Mucosa of descending colon (tissue), 3 donors: ENCODE results near the gene SEPTIN12. TPM values are rescaled to one million over a fixed set of nuclear protein-coding genes. Genes with fewer than 3 reads are reported as not detected.

Experiments used
- ATAC-seq: fragments of 200-7000 bp; cut with Tn5 transposase; one replicate; pipeline ENCODE4 v1.9.1; 2020; ENCODE audit warnings: mild to moderate bottlenecking, moderate library complexity
- DNase-seq, 3 donors: peaks; one replicate each; pipeline ENCODE4 v3.0.0-alpha.2; 2020
- H3K36me3 ChIP-seq: fragments of 200-600 bp; one replicate; pipeline ENCODE4 v1.8.0; 2021; ENCODE audit warnings: low read depth, mild to moderate bottlenecking
- H3K4me1 ChIP-seq: fragments of 200-600 bp; one replicate; pipeline ENCODE4 v1.8.0; 2021; ENCODE audit warnings: low read depth, mild to moderate bottlenecking
- H3K4me3 ChIP-seq: fragments of 200-600 bp; one replicate; pipeline ENCODE4 v1.8.0; 2021; ENCODE audit warnings: mild to moderate bottlenecking
- H3K9me3 ChIP-seq: fragments of 200-600 bp; one replicate; pipeline ENCODE4 v1.8.0; 2021; ENCODE audit warnings: mild to moderate bottlenecking
- intact Hi-C, 2 donors: fragments of 100-400 bp; cut with DNase I in 1 of 2; cut with micrococcal nuclease in 1 of 2; formaldehyde crosslinking; loops; one replicate each; pipeline versions ENCODE4 v1.11.0 to v1.11.1; 2022; cut with DNase I, micrococcal nuclease
- total RNA-seq, 3 donors: library from RNA; stranded (reverse); fragmentation: NEBNext Ultra II Directional in 2 of 3; extraction: Animal tissue kit (Norgen Biotek cat#: 25700) in 2 of 3; gene quantifications; one replicate each; pipeline versions ENCODE4 v1.2.1 to v1.2.4, GENCODE V29; 2021 to 2023
- TF ChIP-seq, protein P1 (sequence below): fragments of 200-600 bp; IDR thresholded peaks from one replicate; pipeline ENCODE4 v1.8.0; 2022; ENCODE audit warnings: antibody characterized with exemption, mild to moderate bottlenecking
- donor health status: DM: no; HTN: no; CAD: no; lungs with moderate emphysema.
- donor health status: DM: no; HTN: no; CAD: no.
- donor health status: DM: no; HTN: yes; CAD: no.

The SEPTIN12 gene
- total RNA-seq, 3 donors from 2014 or later: 1.1 TPM; not detected in 2

- Histone ChIP-seq H3K9me3 (no peaks in the 10 kb centered on the region), H3K36me3 (no peaks in the 10 kb centered on the region), H3K4me1 (peaks cover 33% of the 10 kb centered on the region), H3K4me3 (no peak overlapping the region)
- ATAC-seq (no peak), DNase-seq (peak in 1 of 3 donors; percentile 48)
- intact Hi-C loops: no loop called here
- TF ChIP-seq, protein P1, sequence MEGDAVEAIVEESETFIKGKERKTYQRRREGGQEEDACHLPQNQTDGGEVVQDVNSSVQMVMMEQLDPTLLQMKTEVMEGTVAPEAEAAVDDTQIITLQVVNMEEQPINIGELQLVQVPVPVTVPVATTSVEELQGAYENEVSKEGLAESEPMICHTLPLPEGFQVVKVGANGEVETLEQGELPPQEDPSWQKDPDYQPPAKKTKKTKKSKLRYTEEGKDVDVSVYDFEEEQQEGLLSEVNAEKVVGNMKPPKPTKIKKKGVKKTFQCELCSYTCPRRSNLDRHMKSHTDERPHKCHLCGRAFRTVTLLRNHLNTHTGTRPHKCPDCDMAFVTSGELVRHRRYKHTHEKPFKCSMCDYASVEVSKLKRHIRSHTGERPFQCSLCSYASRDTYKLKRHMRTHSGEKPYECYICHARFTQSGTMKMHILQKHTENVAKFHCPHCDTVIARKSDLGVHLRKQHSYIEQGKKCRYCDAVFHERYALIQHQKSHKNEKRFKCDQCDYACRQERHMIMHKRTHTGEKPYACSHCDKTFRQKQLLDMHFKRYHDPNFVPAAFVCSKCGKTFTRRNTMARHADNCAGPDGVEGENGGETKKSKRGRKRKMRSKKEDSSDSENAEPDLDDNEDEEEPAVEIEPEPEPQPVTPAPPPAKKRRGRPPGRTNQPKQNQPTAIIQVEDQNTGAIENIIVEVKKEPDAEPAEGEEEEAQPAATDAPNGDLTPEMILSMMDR: no peak
Observed at GRCh38 chr16:4799171-4799855, 11.2 kb upstream of the SEPTIN12 start.

DNA sequence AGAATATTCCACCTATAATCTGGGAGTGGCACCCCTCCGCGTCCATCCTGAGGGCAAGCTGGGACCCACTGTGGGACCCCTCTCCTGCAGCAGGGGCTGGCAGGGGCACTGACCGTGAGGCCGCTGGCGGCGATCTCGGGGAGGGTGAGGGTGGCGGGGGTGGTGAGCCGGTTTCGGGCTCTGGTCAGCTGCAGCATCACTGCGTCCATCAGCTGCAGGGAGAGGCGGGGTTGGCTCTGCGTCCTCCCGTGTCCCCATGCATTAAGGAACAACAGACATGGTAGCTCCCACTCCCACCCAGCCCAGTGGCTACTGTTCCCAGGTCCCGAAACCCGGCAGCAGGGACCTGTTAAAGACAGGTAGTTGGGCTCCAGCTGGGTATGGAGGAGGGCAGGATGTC is 10.3 kb upstream of the SEPTIN12 start:
- Histone ChIP-seq H3K4me1 (peaks cover 30% of the 10 kb centered on the region), H3K9me3 (no peaks in the 10 kb centered on the region), H3K36me3 (no peaks in the 10 kb centered on the region), H3K4me3 (no peak overlapping the region)
- peak in 1 of 3 donors; percentile 55 for DNase-seq
- intact Hi-C loops: no loop called here
- no peak for ATAC-seq
- TF ChIP-seq, protein P1: no peak

- Histone ChIP-seq H3K4me1 (peaks cover 27% of the 10 kb centered on the region), H3K4me3 (no peak overlapping the region), H3K36me3 (no peaks in the 10 kb centered on the region), H3K9me3 (no peaks in the 10 kb centered on the region)
- DNase-seq: no peak
- intact Hi-C loops: no loop called here
- TF ChIP-seq, protein P1: no peak
- no peak for ATAC-seq
Observed at GRCh38 chr16:4797805-4798252, 9.7 kb upstream of the SEPTIN12 start.

DNA sequence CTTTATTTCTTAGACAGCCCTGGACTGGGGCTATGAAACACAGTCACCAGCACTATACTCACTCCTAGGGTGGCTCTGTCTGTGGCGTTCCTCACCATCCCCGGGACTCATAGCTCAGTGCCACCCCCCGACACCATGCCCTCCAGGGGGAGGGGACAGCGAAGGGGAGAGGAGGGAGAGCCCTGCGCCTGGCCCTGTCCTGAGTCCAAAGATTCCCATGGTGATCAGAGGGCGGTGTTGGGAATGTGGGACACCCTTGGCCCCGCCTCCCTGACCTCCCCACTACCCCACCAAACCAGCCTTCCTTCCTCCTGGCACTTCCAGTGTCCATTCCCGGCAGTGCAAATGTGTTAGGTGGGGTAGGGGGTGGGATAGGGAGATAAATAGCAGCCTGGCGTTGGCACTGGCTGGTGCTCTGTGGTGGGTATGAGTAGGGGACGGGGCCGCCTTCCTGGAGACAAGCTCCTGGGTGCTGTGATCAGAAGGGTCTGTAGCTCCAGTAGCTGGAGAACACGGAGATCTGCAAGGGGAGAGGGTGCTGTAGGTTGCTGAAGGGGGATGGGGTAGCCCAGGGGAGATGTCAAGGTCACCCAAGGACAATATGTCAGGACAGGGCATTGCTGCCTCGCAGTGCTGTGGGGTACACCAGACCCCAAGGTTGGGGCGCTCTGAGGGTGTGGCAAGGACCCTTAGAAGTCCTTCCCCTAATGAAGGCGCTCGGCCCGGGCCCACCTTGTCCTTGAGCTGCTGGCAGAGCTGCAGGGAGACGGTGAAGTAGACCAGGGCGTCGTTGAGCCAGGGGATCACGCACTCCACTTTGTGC is 9.0 kb upstream of the SEPTIN12 start:
- TF ChIP-seq, protein P1: no peak
- no peak overlapping the region for H3K4me3 ChIP-seq
- DNase-seq: peak in 2 of 3 donors; percentile 31 to 56
- H3K4me1 ChIP-seq: peaks cover 27% of the 10 kb centered on the region
- intact Hi-C loops: no loop called here
- no peaks in the 10 kb centered on the region for H3K36me3 ChIP-seq
- no peaks in the 10 kb centered on the region for H3K9me3 ChIP-seq
- ATAC-seq: peak; percentile 4

DNA sequence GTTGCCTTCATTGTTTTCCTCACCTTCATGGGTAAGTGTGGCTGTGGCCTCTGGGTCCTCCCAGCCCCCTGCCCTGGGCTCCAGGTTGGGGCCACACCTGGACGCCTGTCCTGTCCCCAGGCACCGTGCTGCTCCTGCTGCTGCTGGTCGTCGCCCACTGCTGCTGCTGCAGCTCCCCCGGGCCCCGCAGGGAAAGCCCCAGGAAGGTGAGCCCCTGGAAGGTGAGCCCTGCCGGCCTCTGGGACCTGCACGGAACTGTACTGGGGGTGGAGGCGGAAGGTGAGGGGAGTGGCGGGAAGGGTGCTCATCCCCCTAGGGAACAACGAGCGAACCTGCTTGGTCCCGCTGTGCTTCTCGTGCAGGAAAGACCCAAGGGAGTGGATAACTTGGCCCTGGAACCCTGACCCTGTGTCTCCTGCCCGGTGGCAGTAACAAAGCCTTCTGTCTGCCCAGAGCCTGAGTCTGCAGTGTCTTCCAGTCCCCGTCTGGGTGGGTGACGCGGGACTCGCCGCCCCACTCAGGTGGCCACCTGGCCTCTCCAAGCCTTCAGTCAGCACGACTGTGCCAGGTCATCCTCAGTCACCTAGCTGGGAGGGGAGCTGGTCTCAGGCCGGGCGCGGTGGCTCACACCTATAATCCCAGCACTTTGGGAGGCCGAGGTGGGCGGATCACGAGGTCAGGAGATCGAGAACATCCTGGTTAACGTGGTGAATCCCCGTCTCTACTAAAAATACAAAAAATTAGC is 7.9 kb upstream of the SEPTIN12 start:
- Histone ChIP-seq H3K36me3 (no peaks in the 10 kb centered on the region), H3K9me3 (no peaks in the 10 kb centered on the region), H3K4me3 (peak overlapping the region; percentile 24), H3K4me1 (peaks cover 18% of the 10 kb centered on the region)
- DNase-seq (peak in 2 of 3 donors; percentile 34 to 73), ATAC-seq (peak; percentile 68)
- TF ChIP-seq, protein P1: no peak
- intact Hi-C loops: no loop called here
